Activated CD8-positive, alpha-beta memory T cell treated with anti-CD3 and anti-CD28 coated beads, Interleukin-2, amount 50 U/mL, for 24 hours (primary cell): ENCODE data around the gene TBCD.

ENCODE experiments used
- DNase-seq: peaks from one replicate; pipeline ENCODE4 v3.0.0-alpha.2; 2020; ENCODE audit errors: extremely low read depth

Gene TBCD

DNA sequence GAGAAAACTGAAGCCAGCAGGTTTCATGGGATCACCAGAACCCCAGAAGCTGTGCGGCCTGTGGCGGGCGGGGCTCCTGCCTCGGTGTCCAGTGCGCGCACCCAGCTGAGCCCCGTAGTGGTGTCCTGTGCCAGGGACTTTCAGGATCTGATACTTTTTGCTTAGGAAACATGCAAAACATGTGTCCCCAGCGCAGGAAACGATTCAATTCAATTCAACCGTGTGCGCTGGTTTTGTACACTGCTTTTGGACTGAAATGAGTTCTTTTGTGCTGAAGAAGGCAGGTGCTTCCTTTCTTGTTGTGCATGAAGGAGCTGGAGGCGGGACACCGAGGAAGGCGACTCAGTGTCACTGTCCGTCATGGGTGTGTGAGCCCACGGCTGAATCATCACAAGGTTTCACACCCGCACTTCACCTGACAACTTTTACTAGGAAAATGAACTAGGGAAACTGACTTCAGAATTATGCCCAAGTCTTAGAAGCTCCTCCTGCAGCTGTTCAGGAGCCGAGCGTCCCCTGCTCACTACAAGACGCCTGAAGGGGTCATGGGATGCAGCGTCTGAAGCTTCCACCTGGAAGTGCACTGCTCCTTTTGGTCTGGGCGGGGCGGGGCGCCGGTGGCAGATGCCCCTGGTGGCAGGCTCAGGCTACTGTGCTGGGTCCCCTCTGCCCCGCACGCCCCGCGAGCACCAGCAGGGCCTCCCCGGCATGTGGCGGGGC lies 119.4 kb downstream of the TBCD start:
- no peak for DNase-seq

GRCh38 chr17:82871776-82872561 lies 120.1 kb downstream of the TBCD start:
- DNase-seq, result no peak

GRCh38 chr17:82872591-82873520 lies 121.0 kb downstream of the TBCD start:
- no peak for DNase-seq

- DNase-seq, result no peak
Observed at GRCh38 chr17:82873521-82873920, 121.7 kb downstream of the TBCD start.

DNA sequence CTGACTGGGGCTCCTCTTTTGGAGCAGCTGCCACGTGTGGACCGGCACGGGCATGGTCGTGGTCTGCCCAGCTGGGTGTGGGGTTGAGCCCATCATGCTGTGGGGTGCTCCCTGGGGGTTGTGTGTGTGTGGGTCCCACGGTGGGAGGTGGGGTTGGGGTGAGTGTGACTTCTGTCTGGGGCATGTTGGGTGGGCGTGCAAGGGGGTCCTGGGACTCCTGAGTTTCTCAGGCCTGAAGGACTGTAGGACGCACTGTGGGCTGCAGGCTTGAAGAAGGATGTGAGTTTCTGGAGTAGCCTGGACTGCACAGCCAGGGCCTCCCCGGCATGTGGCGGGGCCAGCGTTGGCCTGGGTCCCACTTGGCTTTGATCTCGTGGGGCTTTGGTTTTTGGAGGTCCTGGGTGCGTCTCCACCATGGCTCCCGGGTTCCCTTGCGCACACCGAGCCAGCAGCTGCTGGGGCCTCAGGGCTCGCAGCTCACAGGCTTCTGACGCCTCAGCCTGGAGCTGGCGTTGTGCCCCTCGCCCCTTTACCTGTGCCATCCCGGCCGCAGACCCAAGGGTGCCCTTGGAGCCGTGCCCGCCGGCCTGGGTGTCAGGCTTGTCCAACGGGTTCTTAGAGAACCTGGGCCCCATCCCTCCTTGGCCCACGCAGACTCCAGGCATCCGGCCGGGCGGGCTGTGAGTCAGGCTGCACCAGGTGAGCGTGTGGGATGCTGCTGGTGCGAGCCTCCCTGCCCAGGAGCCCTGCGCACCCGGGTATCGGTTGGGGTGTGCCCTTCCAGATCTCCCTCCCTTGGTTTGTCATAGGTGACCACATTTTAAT lies 122.4 kb downstream of the TBCD start:
- no peak for DNase-seq

GRCh38 chr17:82875407-82875856 lies 123.6 kb downstream of the TBCD start:
- DNase-seq, result no peak

DNA sequence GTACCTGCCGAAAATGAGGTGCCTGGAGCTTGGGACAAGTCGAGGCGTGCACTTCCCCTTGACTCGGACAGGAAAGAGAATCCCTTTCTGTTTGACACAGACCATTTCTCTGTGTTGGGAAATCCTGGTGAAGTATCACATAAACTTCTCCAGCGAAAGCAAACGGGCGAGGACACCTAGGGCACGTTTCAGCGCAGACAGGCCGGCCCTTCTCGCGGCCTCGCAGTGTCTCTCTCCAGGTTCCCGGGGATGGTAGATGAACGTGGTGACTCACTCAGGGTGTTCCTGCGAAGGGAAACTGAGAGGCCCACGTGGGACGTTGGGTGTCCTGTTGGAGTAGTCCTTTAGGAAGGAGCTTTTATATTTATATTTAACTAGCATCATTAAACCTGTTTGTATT lies 124.3 kb downstream of the TBCD start:
- DNase-seq, result no peak

DNA sequence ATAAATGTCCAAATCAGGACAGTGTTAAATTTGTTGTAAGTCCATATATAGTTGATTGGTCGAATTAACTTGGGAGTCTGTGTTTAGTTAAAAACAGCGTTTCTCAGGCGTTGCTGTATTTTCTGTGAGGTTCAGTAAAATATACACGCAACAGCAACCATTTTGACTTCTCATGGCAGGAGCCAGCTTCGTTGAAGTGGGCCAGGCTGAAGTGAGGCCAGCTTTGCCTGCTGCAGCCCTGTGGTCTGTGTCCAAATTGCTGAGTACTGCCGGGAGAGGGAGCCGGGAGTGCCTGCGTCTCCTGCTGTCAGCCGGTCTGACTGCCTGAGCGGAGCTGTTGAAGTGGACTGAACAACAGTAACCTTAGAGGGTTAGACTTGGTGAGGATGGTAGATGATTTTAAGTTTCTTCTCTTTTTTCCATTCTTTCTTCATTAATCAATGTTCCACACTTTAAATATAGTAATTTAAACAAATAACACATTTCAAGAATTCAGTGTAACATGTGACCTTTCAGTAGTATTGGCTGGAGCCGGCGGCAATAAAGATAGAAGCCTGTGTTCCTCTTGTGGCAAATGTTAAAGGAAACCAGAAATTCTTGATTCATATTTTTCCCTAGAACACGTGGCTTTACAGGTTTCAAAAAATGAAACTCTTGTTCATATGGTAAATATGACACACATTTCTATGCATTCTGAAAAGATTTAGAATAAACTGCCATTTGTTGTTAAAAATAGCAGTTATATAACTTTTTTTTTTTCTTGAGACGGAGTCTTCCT lies 124.9 kb downstream of the TBCD start:
- no peak for DNase-seq

- DNase-seq, result no peak
Observed at GRCh38 chr17:82878527-82878926, 126.7 kb downstream of the TBCD start.

- no peak for DNase-seq
Observed at GRCh38 chr17:82879241-82879640, 127.4 kb downstream of the TBCD start.

GRCh38 chr17:82880620-82881323 lies 128.9 kb downstream of the TBCD start:
- DNase-seq, result no peak

DNA sequence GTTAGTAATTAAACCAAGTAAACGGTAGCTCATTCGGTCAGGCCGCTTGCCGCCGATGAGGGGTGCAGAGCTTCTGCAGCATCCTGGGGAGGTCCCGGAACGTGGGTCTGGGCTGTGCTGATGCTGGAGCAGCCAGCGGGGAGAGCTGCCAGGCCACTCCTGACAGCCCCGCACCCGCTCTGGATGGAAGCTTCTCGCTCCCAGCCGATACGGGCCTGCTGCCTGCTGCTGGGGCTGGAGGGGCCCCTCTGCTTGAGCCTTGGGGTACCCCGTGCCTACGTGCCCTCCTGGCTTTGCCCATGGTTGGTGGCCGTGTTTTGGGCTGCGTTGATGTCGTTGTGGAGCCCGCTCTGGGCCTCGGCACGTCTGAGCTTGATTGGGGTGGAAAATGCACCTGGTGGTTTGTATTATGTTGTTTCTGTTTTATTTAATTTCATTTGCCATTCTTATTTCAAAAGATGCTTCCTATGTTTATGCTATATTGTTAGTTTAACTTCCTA lies 129.5 kb downstream of the TBCD start:
- DNase-seq, result no peak

DNA sequence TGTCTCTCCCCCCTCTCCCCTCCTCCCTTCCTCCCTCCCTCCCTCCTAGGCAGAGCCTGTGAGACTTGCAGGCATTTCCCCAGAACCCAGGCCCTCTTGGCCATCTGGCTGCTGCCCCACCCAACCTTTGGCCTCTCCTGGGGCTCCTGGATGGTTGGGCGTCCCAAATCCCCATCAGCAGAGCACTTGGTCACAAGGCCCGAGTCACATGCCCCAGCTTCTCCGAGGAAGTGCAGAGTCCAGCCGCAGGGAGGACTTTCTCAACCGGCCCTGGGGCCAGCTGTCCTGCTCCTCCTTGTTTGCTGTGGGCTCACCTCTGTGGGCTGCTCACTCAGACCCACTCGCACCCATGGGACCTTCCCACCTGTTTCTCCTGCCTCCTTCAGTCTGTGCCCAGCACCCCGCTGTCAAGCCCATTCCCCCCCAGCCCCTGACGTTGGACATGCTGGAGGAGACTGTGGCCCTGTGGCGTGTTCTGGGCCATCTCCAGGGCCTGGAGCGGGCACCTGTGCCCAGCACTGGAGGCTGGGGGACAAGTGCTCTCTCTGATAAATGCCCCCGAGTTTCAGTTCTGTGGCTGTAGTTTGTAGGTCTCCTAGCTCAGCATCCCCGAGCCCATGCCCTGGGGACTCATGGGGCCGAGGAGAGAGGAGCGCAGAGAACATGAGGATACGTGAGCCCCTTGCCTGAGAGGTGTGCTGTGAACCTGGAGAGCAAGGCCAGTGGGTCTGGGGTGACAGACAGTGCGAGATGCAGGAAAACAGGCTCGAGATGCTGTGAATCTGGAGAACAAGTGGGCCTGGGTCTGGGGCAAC lies 130.2 kb downstream of the TBCD start:
- no peak for DNase-seq

GRCh38 chr17:82882715-82883418 lies 131.0 kb downstream of the TBCD start:
- no peak for DNase-seq

- no peak for DNase-seq
Observed at GRCh38 chr17:82883419-82884031, 131.7 kb downstream of the TBCD start.

DNA sequence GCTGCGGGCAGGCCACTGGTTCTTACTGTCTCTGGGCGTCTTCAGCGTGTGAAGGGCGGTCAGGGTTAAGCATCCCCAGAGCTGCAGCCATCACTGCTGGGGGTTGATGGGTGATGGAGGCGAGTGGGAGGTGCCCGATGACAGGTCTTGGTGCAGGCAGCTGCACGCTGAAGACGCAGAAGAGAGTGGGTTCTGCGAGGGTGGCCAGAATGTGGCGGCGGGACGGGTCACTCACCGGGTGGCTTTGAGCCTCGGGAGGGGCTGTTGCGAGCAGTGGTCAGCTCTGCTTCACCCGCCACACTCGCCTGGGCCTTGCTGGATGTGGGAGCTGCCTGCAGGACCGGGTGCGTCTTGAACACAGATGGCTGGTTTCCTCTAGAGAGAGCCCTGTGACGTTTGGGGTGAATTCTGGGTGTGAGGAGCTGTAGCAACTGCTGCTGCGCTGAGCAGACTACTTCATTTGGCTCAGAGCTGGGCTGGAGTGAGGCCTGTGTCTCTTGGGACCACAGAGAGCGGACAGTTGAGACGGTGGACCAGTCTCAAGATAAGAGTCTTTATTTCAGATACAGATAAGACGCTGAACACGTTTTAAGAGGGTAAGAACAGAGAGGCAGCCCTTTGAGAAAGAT lies 132.6 kb downstream of the TBCD start:
- DNase-seq, result no peak

DNA sequence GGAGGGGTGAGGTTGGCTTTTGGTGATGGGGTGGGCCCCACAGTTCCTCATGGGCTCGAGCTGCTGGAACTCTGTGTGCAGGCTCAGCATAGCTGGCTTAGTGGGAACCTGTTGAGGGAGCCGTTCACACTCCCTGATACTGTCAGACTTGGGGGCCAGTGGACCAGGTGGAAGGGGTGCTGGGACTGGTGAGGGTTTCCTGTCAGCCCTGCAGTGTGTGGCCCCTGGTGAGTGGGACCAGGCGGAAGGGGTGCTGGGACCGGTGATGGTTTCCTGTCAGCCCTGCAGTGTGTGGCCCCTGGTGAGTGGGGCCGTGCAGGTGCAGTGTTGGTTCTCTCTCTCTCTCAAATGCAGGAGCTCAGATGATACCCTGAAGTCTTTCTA lies 133.1 kb downstream of the TBCD start:
- no peak for DNase-seq
